Upper lobe of left lung (tissue), 4 donors: ENCODE results near the gene HIBADH.
"Not testable (repeated sequence)": the region's sequence is repeated elsewhere in the genome, so short reads cannot be mapped to it uniquely, and the experiment has no call there.

Source experiments
- EP300 ChIP-seq, 4 donors: sonication (generic); formaldehyde crosslinking; IDR thresholded peaks; one replicate each; pipeline ENCODE4 v1.5.1; 2017; ENCODE audit warnings: antibody characterized with exemption in 4 of 4, control low read depth in 2 of 4
- TF ChIP-seq, protein P1 (sequence below), 6 experiments: fragments of 450-650 bp in 4 of 6; fragments of 200-600 bp in 2 of 6; sonication (generic) in 2 of 6; IDR thresholded peaks; one replicate each; pipeline ENCODE4 v1.5.1; 2016 to 2019; ENCODE audit warnings: antibody characterized with exemption in 6 of 6

DNA sequence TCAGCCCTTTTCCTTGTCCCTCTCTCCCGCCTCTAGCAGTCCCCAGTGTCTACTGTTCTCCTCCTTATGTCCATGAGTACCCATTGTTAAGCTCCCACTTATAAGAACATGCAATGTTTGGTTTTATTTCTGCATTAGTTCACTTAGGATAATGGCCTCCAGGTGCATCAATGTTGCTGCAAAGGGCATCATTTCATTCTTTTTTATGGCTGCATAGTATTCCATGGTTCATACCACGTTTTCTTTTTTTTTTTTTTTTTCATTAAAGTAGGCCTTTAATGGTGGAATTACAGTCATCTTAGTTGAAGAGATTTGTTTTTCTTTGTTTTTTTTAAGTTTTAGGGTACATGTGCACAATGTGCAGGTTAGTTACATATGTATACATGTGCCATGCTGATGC, 160.8 kb downstream of the HIBADH start:
- TF ChIP-seq, protein P1, sequence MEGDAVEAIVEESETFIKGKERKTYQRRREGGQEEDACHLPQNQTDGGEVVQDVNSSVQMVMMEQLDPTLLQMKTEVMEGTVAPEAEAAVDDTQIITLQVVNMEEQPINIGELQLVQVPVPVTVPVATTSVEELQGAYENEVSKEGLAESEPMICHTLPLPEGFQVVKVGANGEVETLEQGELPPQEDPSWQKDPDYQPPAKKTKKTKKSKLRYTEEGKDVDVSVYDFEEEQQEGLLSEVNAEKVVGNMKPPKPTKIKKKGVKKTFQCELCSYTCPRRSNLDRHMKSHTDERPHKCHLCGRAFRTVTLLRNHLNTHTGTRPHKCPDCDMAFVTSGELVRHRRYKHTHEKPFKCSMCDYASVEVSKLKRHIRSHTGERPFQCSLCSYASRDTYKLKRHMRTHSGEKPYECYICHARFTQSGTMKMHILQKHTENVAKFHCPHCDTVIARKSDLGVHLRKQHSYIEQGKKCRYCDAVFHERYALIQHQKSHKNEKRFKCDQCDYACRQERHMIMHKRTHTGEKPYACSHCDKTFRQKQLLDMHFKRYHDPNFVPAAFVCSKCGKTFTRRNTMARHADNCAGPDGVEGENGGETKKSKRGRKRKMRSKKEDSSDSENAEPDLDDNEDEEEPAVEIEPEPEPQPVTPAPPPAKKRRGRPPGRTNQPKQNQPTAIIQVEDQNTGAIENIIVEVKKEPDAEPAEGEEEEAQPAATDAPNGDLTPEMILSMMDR (IDR thresholded peaks at IDR 0.05), result not testable (repeated sequence)
- TF ChIP-seq EP300 (IDR thresholded peaks at IDR 0.05), result not testable (repeated sequence)
